GM21367 (cell line): ENCODE data around the gene IRGC.

Experiments used
- ATAC-seq: cut with Tn5 transposase; IDR thresholded peaks from one replicate; pipeline ENCODE4 v1.9.1; 2021; ENCODE audit not compliant: unreplicated experiment

IRGC gene

DNA sequence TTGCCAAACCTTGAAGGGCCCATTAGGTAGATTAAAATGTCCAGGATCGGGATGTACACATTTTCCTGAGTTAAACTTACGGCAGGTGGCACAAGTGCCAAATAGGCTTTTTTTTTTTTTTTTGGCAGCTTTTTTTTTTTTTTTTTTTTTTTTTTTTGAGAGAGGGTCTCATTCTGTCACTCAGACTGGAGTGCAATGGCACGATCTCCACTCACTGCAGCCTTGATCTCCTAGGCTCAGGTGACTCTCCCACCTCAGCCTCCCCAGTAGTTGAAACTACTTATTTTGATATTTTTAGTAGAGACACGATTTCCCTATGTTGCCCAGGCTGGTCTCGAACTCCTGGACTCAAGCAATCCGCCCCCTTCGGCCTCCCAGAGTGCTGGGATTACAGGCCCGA is 9.0 kb downstream of the IRGC start:
- no peak for ATAC-seq

- no peak for ATAC-seq
Measured at GRCh38 chr19:43725468-43725867, 9.6 kb downstream of the IRGC start.

- ATAC-seq: no peak
Measured at GRCh38 chr19:43726736-43727592, 11.1 kb downstream of the IRGC start.

- no peak for ATAC-seq
Measured at GRCh38 chr19:43727593-43727853, 11.6 kb downstream of the IRGC start.

- ATAC-seq: no peak
Measured at GRCh38 chr19:43729919-43730318, 14.0 kb downstream of the IRGC start.

GRCh38 chr19:43731346-43731745 is 15.5 kb downstream of the IRGC start:
- ATAC-seq: no peak

DNA sequence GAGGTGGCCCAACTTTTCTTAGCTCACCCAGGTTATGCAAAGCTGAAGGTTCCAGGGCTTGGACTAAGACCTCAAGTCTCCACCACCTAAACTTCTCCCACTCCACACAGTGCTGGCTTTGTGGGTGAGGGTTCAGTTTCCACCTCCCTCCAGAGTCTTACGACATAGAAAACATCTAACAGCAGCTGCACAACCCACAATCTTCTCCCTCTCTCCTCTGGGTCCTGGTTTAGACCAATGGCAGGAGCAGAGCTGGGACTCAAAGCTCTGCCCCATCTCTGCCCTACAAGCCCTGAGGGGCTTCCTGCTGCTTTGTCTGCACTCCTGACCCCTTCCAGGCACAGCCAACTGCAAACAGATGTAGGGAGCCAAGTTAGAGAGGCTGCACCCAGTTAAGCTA is 16.0 kb downstream of the IRGC start:
- no peak for ATAC-seq

- ATAC-seq: no peak
Measured at GRCh38 chr19:43735013-43735412, 19.1 kb downstream of the IRGC start.

DNA sequence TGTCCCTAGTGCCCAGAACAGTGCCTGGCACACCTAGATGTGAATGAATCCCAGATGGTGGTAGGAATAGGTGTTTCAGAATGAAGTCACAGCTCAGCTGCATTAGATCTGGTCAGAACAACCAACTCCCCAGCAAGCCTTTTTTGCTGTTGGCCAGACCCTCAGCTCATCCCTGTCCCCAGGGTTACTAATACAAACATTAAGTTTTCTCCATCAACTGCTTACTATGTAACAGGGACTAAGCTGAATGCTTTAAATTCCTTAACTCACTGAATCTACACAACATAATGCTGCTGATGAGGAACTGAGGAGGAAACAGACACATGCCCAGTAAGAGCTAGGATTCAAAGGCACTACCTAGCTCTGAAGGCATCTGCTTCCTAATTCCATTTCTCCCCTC is 20.1 kb downstream of the IRGC start:
- ATAC-seq: no peak

DNA sequence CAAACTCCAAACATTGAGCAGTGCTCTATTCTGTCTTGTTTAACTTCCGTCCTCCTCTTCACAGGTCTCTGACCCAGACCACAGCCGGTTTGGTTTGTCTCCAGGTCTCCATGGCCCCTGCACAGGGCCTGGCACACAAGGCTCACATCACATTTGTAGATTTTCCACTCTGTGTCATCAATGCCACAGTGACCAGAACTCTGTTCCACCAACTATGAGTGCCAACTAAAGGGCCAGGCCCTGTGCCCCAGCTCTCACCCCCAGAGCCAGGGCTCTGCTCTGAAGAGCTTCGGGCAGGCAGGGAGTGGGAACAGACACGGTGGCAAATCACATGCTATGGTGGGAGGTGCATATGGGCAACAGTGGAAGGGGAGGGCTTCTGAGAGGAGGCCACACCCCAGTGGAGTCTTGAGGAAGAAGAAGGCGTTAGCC is 22.9 kb downstream of the IRGC start:
- no peak for ATAC-seq

- ATAC-seq: no peak
Measured at GRCh38 chr19:43739439-43740235, 23.8 kb downstream of the IRGC start.

DNA sequence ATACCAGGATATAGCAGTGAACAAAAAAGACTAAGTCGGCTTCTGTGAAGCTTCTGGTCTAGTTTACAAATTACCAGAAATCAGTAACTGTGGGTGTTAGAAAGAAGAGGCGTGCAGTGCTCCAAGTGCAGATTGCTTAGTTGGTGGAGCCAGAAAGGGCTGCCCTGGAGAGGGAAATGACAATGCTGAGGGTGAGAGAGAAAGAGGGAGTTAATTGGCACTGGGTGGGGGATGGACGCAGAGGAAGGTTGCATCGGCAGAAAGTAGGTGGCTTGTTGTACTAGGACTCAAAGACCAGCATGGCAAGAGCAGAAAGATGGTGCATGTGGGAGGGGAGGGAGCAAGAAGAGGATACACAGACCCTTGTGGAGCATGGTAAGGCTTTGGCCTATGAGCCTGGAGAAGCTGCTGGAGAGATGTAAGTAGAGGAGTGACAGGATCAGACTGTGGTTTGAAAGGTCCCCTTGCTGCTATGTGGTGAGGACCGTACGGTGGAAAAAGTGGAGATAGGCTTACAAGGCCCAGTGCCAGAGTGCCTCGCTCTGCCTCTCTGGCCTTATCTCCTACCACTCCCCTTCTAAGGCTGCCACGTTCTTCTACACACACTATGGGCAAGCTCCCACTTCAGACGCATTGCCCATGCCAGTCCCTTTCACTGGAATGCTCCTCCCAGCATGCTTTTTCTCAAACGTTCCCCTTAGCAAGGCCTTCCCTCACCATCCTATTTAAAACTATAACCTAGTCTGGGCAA is 25.4 kb downstream of the IRGC start:
- ATAC-seq: no peak

DNA sequence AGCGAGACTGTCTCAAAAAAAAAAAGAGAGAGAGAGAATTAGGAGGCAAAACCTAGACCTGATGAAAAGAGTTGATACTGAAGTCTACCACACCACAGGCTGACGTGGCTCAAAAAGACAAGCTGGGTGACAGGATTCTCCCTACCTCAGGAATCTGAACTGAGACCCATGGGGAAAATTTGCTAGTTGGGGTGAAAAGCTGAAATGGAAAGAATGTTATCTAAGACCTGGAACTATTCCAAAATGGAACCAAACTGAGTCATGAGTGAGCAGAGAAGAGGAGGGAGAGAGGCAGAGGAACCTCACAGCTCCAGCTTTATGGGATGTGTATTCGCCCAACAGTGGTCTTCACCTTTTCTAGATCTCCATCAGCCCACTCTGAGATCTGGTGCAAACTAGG is 27.2 kb downstream of the IRGC start:
- ATAC-seq: no peak

GRCh38 chr19:43747557-43748204 is 31.8 kb downstream of the IRGC start:
- ATAC-seq: no peak

- ATAC-seq: no peak
Measured at GRCh38 chr19:43748205-43748594, 32.3 kb downstream of the IRGC start.

DNA sequence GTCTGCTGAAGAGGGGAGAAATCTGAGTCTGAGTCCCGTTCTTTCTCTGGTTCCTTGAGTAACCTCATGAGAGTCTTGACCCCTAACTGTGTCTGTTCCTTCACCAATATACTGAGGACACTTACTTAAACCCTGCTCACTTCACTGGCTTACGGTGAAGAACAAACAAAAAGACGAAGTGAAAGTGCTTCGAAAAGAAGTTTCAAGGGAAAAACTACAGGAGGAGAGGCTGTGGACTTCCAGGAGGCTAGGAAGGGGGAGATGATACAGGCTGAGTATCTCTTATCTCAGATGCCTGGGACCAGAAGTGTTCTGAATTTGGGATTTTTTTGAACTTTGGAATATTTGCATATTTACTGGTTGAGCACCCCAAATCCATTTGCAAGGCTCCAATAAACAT is 32.8 kb downstream of the IRGC start:
- no peak for ATAC-seq

- no peak for ATAC-seq
Measured at GRCh38 chr19:43749152-43749551, 33.3 kb downstream of the IRGC start.

GRCh38 chr19:43749898-43750297 is 34.0 kb downstream of the IRGC start:
- ATAC-seq: no peak

DNA sequence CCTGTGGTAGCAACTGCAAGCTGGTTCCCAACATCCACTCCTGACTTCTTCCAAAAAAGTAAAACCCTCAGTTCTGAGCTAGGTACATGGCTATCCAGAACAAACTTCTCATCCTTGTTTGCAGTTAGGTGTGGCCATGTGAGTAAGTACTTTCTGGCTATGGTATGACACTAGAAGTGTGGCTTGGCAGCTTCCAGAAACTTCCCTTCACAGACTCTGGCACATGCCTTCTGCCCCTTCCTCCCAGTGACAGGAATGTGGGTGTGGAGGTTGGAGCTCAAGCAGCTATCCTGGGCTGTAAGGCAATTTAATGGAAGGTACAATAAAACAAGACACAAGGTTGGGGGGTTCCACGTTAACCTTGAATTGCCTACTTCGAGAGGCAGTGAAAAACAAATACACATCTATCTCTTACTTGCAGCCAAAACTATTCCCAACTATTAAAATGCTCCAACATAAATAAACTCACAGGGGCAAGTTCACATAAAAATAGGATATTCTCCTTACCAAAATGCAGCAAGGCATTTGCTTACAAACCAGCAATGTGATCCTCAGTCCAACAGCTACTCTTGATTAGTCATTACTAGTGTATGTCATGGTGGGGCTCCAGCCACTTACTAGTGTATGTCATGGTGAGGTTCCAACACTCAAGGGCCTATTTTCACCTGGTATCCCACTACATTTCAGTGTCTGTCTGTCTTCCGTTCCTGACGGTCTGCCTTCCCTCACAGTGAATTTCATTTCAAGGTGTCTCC is 35.8 kb downstream of the IRGC start:
- no peak for ATAC-seq

- no peak for ATAC-seq
Measured at GRCh38 chr19:43752287-43752875, 36.5 kb downstream of the IRGC start.

DNA sequence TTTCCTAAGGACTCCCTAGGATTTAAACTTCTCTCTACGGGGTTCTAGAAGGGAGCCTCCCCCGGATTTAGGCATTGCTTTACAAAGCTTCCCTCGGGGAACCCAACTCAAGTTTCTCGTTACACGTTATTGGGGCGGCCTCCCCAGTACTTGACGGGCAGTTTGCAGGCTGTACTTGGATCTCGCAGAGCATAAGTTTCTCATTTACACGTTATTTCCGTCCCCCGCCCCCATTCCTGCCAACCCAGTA is 38.3 kb downstream of the IRGC start:
- no peak for ATAC-seq
